ENCODE measurements around the gene ASTN2.

ASTN2 gene

DNA sequence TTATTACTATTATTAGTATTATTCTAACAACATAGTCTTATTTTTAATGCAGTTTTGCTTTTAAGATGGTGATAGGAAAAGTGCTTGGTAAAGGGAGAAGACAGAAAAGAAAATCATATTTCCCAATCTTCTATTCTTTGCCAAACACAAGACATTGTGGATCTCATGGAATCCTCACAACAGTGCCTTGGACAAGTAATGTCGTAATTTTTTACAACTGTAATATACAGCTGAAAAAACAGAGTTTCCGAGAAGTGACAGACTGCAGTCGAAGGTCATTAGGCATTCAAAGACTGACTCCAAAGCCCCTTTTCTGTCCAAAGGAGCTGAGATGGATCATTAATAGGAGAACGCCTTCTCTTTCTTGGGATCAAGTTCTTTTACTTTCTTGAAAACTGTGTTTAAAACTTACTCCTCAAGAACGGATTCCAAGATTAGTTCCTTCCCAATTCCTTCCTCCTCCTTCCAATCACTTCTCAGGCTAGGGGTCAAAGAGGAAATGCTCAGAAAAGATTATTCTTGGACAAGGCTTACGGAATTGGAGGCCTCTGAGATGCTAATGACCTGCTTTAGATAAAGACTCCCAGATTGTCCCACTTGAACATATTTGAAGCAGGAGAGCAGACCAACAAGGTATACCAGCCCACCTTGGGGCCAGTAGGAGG is 752.1 kb downstream of the ASTN2 start:
- no peak overlapping the region for H3K4me3 ChIP-seq (ENCODE audit: low read depth, low read length)
- TF ChIP-seq POLR2A (IDR thresholded peaks at IDR 0.05; ENCODE audit: extremely low read depth, insufficient read length) (no peak), MYC (IDR thresholded peaks at IDR 0.05; ENCODE audit: low read depth, low read length) (no peak)
- TF ChIP-seq, protein P1, sequence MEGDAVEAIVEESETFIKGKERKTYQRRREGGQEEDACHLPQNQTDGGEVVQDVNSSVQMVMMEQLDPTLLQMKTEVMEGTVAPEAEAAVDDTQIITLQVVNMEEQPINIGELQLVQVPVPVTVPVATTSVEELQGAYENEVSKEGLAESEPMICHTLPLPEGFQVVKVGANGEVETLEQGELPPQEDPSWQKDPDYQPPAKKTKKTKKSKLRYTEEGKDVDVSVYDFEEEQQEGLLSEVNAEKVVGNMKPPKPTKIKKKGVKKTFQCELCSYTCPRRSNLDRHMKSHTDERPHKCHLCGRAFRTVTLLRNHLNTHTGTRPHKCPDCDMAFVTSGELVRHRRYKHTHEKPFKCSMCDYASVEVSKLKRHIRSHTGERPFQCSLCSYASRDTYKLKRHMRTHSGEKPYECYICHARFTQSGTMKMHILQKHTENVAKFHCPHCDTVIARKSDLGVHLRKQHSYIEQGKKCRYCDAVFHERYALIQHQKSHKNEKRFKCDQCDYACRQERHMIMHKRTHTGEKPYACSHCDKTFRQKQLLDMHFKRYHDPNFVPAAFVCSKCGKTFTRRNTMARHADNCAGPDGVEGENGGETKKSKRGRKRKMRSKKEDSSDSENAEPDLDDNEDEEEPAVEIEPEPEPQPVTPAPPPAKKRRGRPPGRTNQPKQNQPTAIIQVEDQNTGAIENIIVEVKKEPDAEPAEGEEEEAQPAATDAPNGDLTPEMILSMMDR (IDR thresholded peaks at IDR 0.05; ENCODE audit: low read depth, low read length), result no peak
- TF ChIP-seq, protein P2, sequence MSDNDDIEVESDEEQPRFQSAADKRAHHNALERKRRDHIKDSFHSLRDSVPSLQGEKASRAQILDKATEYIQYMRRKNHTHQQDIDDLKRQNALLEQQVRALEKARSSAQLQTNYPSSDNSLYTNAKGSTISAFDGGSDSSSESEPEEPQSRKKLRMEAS (IDR thresholded peaks at IDR 0.05; ENCODE audit: low read depth, low read length), result no peak

DNA sequence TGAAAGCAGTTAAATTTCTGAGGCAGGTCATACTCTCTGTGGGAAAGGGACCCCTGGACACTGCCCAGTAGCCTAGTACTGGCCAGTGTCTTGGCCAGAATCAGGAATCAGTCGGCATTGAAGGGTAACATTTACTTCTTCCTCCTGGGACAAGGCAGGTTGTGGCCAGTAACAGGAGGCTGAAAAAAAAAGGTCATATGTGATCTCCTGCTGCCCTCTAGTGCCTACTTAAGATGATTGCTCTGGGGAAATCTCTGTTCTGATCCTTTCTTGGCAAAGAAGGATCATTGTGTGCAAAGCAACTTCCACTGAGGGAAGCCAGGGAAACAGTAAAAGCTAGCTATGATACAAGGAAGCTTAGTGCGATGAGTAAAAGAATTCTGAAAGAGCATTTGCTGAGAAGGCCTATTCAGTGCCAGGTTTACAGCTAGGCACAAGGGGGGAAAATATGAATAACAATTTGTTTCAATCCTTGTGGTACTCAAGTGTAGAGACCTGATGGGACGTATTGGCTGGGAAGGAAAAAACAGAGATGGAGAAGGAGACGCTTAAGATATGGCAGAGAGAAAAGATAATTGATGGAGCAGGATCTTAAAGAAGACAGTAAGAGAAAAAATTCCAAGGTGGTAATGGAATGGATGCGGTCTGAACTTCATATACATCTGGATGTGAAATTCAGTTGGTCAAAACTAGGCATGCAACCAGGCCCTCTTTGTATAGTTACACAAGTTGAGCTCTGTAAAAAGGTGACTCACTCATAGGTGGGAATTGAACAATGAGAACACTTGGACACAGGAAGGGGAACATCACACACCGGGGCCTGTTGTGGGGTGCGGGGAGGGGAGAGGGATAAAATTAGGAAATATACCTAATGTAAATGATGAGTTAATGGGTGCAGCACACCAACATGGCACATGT is 753.6 kb downstream of the ASTN2 start:
- DNase-seq (ENCODE audit: low read depth), result peak; percentile 57
- TF ChIP-seq POLR2A (IDR thresholded peaks at IDR 0.05; ENCODE audit: extremely low read depth, insufficient read length), result no peak
- TF ChIP-seq, protein P1 (IDR thresholded peaks at IDR 0.05; ENCODE audit: low read depth, low read length), result peak; percentile 54
- no peak overlapping the region for H3K4me3 ChIP-seq (ENCODE audit: low read depth, low read length)

More for the DNA sequence above, 752.1 kb downstream of the ASTN2 start:
- no peak for DNase-seq (ENCODE audit: low read depth)

DNA sequence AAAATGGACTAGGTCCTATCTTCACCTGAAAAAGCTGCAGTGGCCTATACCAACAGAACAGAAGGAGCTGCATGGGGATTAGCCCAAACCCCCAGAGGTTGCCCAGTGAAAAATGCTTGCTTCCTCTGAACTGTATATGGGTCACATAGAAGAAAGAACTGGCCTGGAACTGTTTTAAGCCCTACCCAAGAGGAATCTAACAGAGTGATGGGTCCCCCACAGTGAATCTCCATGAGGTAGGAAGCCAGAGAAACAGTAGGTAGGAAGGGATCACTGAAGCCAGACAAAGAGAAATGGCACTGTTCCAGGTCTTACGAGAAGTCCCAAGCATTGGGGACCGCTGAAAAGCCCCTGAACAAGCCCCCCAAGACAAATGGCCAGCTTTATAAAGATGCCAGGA is 756.6 kb downstream of the ASTN2 start:
- no peak overlapping the region for H3K4me3 ChIP-seq (ENCODE audit: low read depth, low read length)
- DNase-seq (ENCODE audit: low read depth), result no peak
- TF ChIP-seq MYC (IDR thresholded peaks at IDR 0.05; ENCODE audit: low read depth, low read length) (no peak), POLR2A (IDR thresholded peaks at IDR 0.05; ENCODE audit: extremely low read depth, insufficient read length) (no peak)
- TF ChIP-seq, protein P1 (IDR thresholded peaks at IDR 0.05; ENCODE audit: low read depth, low read length), result no peak
- TF ChIP-seq, protein P2 (IDR thresholded peaks at IDR 0.05; ENCODE audit: low read depth, low read length), result no peak

DNA sequence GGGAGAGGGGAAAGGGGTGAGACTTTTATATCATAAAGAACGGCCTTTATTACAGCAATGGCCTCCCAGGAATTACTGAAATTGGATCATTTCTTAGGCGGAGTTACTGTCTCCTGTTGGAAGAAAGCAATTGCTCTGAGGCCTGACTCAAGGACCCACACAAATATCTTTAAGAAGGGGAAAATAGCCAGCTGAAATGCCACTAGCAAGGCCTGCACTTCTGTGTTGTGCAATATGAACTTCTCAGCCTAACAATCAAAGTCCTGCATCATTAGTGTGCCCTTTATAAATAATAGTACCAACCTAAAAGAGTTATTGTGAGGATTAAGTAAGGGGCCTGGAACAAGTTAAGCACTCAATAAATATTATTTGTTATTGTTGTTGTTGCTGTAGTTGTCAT is 757.9 kb downstream of the ASTN2 start:
- H3K4me3 ChIP-seq (ENCODE audit: low read depth, low read length), result no peak overlapping the region

DNA sequence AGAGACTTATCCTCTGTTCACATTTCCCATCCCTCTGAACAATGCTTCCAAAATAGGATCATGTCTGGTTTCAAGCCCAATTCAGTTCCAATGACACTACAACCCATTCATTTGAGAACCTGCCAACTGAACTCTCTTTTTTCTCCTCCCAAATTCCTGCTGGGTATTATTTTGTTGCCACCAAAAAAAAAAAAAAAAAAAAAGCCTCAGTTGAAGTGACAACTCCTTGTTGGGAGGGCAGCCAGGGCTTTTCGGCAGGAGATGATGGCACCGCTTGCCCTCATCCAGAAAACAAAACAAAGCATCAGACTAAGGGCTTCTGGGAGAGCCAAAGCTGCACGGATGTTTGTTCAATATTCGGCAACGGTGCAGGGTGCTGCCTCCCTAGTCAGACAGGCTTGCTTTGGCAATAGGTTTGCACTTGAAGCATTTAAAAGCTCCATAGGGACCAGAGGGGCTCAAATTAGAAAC is 758.3 kb downstream of the ASTN2 start:
- no peak for DNase-seq (ENCODE audit: low read depth)
- H3K4me3 ChIP-seq (ENCODE audit: low read depth, low read length), result no peak overlapping the region
- TF ChIP-seq, protein P1 (IDR thresholded peaks at IDR 0.05; ENCODE audit: low read depth, low read length), result no peak
- TF ChIP-seq MYC (IDR thresholded peaks at IDR 0.05; ENCODE audit: low read depth, low read length) (no peak), POLR2A (IDR thresholded peaks at IDR 0.05; ENCODE audit: extremely low read depth, insufficient read length) (no peak)
- TF ChIP-seq, protein P2 (IDR thresholded peaks at IDR 0.05; ENCODE audit: low read depth, low read length), result no peak

More for the DNA sequence above, 757.9 kb downstream of the ASTN2 start:
- TF ChIP-seq, protein P2 (IDR thresholded peaks at IDR 0.05; ENCODE audit: low read depth, low read length), result no peak
- no peak for TF ChIP-seq MYC (IDR thresholded peaks at IDR 0.05; ENCODE audit: low read depth, low read length)
- no peak for TF ChIP-seq POLR2A (IDR thresholded peaks at IDR 0.05; ENCODE audit: extremely low read depth, insufficient read length)
- TF ChIP-seq, protein P1 (IDR thresholded peaks at IDR 0.05; ENCODE audit: low read depth, low read length), result no peak
- DNase-seq (ENCODE audit: low read depth), result no peak
